Measurements from ENCODE around the gene NMB. TPM values are rescaled to one million over a fixed set of nuclear protein-coding genes. Genes with fewer than 3 reads are reported as not detected.

The NMB gene
- polyA plus RNA-seq, 1 of the 3 experiments (the other 2 are of a cell fraction), result 6.5 TPM

DNA sequence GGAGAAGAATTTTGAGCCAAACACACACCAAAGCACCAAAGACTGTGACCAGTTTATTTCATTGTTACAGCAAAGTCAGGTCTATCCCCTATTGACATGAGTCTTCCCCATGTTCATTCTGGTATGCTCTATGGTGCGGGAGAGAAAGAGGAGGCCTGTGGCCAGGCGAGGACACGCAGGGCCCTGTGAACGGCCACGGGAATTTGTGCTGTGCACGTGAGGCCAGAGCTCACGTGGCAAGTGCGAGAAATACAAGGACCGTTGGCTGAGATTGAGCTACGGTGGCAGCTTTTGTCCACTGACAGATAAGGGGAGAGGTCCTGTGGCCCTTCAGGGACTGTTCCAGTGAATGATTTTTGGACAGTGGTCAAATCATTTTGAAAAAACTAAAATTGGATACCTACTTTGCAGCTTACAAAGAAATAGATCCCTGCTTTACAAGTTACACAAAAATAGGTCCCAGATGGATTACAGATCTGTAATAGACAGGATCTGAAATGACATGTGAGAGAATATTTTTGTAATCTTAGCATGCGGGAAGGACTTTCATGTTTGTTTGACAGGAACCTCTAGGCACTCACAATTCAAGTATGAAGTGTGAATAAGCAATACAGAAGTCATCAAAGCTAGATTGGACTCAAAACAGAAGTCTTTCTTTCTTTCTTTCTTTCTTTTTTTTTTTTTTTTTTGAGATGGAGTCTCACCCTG, 48.0 kb downstream of the NMB start (continued):
- TF ChIP-seq, protein P1, sequence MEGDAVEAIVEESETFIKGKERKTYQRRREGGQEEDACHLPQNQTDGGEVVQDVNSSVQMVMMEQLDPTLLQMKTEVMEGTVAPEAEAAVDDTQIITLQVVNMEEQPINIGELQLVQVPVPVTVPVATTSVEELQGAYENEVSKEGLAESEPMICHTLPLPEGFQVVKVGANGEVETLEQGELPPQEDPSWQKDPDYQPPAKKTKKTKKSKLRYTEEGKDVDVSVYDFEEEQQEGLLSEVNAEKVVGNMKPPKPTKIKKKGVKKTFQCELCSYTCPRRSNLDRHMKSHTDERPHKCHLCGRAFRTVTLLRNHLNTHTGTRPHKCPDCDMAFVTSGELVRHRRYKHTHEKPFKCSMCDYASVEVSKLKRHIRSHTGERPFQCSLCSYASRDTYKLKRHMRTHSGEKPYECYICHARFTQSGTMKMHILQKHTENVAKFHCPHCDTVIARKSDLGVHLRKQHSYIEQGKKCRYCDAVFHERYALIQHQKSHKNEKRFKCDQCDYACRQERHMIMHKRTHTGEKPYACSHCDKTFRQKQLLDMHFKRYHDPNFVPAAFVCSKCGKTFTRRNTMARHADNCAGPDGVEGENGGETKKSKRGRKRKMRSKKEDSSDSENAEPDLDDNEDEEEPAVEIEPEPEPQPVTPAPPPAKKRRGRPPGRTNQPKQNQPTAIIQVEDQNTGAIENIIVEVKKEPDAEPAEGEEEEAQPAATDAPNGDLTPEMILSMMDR (IDR thresholded peaks at IDR 0.05), result no peak
- TF ChIP-seq, protein P2, sequence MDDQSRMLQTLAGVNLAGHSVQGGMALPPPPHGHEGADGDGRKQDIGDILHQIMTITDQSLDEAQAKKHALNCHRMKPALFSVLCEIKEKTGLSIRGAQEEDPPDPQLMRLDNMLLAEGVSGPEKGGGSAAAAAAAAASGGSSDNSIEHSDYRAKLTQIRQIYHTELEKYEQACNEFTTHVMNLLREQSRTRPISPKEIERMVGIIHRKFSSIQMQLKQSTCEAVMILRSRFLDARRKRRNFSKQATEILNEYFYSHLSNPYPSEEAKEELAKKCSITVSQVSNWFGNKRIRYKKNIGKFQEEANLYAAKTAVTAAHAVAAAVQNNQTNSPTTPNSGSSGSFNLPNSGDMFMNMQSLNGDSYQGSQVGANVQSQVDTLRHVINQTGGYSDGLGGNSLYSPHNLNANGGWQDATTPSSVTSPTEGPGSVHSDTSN (IDR thresholded peaks at IDR 0.05), result no peak
- TF ChIP-seq, protein P3, sequence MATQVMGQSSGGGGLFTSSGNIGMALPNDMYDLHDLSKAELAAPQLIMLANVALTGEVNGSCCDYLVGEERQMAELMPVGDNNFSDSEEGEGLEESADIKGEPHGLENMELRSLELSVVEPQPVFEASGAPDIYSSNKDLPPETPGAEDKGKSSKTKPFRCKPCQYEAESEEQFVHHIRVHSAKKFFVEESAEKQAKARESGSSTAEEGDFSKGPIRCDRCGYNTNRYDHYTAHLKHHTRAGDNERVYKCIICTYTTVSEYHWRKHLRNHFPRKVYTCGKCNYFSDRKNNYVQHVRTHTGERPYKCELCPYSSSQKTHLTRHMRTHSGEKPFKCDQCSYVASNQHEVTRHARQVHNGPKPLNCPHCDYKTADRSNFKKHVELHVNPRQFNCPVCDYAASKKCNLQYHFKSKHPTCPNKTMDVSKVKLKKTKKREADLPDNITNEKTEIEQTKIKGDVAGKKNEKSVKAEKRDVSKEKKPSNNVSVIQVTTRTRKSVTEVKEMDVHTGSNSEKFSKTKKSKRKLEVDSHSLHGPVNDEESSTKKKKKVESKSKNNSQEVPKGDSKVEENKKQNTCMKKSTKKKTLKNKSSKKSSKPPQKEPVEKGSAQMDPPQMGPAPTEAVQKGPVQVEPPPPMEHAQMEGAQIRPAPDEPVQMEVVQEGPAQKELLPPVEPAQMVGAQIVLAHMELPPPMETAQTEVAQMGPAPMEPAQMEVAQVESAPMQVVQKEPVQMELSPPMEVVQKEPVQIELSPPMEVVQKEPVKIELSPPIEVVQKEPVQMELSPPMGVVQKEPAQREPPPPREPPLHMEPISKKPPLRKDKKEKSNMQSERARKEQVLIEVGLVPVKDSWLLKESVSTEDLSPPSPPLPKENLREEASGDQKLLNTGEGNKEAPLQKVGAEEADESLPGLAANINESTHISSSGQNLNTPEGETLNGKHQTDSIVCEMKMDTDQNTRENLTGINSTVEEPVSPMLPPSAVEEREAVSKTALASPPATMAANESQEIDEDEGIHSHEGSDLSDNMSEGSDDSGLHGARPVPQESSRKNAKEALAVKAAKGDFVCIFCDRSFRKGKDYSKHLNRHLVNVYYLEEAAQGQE (IDR thresholded peaks at IDR 0.05; ENCODE audit: low read depth, low read length), result no peak
- TF ChIP-seq, protein P4, sequence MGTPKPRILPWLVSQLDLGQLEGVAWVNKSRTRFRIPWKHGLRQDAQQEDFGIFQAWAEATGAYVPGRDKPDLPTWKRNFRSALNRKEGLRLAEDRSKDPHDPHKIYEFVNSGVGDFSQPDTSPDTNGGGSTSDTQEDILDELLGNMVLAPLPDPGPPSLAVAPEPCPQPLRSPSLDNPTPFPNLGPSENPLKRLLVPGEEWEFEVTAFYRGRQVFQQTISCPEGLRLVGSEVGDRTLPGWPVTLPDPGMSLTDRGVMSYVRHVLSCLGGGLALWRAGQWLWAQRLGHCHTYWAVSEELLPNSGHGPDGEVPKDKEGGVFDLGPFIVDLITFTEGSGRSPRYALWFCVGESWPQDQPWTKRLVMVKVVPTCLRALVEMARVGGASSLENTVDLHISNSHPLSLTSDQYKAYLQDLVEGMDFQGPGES (IDR thresholded peaks at IDR 0.05; ENCODE audit: low read depth, low read length), result no peak

DNA sequence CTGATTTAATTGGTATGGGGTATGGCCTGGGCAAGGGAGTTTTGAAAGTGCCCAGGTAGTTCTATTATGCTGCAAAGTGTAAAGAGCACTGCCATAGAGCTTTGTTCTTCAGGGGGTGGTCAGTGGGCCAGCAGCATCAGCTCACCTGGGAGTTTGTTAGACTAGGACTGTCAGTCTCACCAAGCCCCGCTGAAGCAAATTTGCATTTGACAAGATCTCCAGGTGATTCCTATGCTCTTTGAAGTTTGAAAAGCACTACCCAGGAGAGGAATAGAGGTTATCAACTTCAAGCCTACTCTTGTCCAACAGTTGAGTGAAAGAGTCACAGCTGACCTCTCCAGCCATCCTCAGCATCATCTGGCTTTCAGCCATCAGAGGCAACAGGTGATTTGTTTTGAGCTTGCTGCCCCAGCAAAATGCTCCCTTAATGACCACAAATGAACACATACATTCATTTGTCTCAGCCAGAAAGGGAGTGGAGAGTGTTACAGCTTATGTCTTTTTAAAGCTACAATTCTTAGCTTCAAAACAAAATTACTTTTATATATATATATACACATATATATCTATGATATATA, 49.2 kb downstream of the NMB start:
- Histone ChIP-seq H2AFZ (ENCODE audit: low read depth) (no peak overlapping the region), H3K27me3 (ENCODE audit: insufficient read depth) (no peaks in the 10 kb centered on the region), H4K20me1 (ENCODE audit: insufficient read depth) (0 out of 2 replicates have a peak, but pooled peaks cover 10% of the 10 kb centered on the region), H3F3A (replicated peaks; ENCODE audit: insufficient read depth) (no peaks in the 10 kb centered on the region), H3K4me2 (no peak overlapping the region), H3K9ac (no peak overlapping the region), H3K36me3 (replicated peaks in 1 of 2; ENCODE audit: control insufficient read depth in 1 of 2, insufficient read depth in 2 of 2, low read length in 1 of 2) (peaks cover 21 to 50% of the 10 kb centered on the region in 2 experiments), H3K4me1 (ENCODE audit: control insufficient read depth in 1 of 2, insufficient read depth in 2 of 2, low read depth in 1 of 2, low read length in 1 of 2) (peaks cover 0 to 10% of the 10 kb centered on the region in 2 experiments; a peak in 1 of 4 replicates), H3K79me2 (ENCODE audit: insufficient read depth) (peaks cover 71% of the 10 kb centered on the region), H3K9me2 (no peaks in the 10 kb centered on the region), H3K9me3 (no peaks in the 10 kb centered on the region), H3K27ac (ENCODE audit: low read depth in 2 of 2, low read length in 1 of 2) (no peak overlapping the region), H3K4me3 (ENCODE audit: low read depth in 2 of 2, low read length in 1 of 2) (no peak overlapping the region)
- 100% methylated on average over 1 of the region's 1 CpG for WGBS (ENCODE audit: low lambda C conversion rate)
- POLR2A ChIA-PET, result interaction anchor here (0.9 to 1.8 kb wide), 2 partner anchors 10 to 45 kb away, joined by 4 read pairs; partner anchors contain the start of gene WDR73
- CTCF ChIA-PET, result interaction anchor here (0.9 kb wide), 1 partner anchor 10 kb away, joined by 4 read pairs; no protein-coding TSS in a partner anchor
- DNase-seq, result no peak
- TF ChIP-seq RAD21 (IDR thresholded peaks at IDR 0.05; ENCODE audit: low read length) (no peak), RCOR1 (IDR thresholded peaks at IDR 0.05; ENCODE audit: low read length) (no peak), GABPA (IDR thresholded peaks at IDR 0.05; ENCODE audit: low read depth) (no peak), FOXJ3 (CRISPR knock-in tag; IDR thresholded peaks at IDR 0.05) (no peak), FOSL2 (IDR thresholded peaks at IDR 0.05; ENCODE audit: borderline replicate concordance, low read depth) (no peak), ELF1 (IDR thresholded peaks at IDR 0.05) (no peak), RFX5 (IDR thresholded peaks at IDR 0.05; ENCODE audit: low read length) (no peak), YY1 (IDR thresholded peaks at IDR 0.05; ENCODE audit: low read depth) (no peak), CHD2 (IDR thresholded peaks at IDR 0.05; ENCODE audit: low read length, partially characterized antibody) (no peak), JUND (IDR thresholded peaks at IDR 0.05) (no peak)
- TF ChIP-seq, protein P5, sequence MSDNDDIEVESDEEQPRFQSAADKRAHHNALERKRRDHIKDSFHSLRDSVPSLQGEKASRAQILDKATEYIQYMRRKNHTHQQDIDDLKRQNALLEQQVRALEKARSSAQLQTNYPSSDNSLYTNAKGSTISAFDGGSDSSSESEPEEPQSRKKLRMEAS (IDR thresholded peaks at IDR 0.05; ENCODE audit: low read depth), result no peak
- TF ChIP-seq, protein P4 (IDR thresholded peaks at IDR 0.05; ENCODE audit: low read depth, low read length), result no peak
- TF ChIP-seq, protein P6, sequence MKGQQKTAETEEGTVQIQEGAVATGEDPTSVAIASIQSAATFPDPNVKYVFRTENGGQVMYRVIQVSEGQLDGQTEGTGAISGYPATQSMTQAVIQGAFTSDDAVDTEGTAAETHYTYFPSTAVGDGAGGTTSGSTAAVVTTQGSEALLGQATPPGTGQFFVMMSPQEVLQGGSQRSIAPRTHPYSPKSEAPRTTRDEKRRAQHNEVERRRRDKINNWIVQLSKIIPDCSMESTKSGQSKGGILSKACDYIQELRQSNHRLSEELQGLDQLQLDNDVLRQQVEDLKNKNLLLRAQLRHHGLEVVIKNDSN (IDR thresholded peaks at IDR 0.05; ENCODE audit: borderline replicate concordance, low read depth), result no peak
- TF ChIP-seq, protein P7, sequence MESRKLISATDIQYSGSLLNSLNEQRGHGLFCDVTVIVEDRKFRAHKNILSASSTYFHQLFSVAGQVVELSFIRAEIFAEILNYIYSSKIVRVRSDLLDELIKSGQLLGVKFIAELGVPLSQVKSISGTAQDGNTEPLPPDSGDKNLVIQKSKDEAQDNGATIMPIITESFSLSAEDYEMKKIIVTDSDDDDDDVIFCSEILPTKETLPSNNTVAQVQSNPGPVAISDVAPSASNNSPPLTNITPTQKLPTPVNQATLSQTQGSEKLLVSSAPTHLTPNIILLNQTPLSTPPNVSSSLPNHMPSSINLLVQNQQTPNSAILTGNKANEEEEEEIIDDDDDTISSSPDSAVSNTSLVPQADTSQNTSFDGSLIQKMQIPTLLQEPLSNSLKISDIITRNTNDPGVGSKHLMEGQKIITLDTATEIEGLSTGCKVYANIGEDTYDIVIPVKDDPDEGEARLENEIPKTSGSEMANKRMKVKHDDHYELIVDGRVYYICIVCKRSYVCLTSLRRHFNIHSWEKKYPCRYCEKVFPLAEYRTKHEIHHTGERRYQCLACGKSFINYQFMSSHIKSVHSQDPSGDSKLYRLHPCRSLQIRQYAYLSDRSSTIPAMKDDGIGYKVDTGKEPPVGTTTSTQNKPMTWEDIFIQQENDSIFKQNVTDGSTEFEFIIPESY (IDR thresholded peaks at IDR 0.05; ENCODE audit: borderline replicate concordance, low read depth), result no peak

All from SK-N-SH (cell line).